ENCODE data around the gene ACTL10.
A peak's percentile ranks its signal among the peaks of the same experiment; 100 is the strongest.

Gene ACTL10

DNA sequence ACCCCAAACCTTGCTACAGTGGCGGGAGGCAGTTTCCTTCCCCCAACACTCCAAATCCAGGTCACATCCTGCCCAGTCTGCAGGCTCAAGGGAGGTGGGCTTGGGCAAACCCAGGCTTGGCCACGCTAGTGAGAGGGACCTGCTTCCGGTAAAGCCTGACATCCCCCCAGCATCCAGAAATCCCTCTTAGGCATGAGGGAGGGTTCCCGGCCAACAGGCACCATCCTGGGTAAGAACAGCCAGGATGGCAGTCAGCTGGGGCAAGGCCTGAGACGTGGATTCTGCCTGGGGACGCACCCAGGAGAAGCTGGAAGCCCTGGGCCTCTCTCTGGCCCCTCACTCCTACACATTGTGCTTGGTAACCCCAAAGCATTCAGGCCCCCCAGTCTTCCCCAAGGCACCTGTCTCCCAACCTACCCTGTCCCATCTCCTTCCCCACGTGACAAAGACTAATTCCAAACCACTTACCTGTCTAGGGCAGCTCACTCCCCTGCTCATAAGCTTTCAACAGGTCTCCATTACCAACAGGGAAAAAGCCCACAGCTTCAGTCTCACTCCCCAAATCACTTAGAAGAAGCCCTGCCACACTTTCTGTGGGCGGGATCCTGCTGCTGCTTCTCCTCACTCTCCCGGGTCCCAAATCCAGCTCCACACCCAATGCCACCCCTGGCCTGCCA is 2.5 kb upstream of the ACTL10 start:
- peak; percentile 52 for DNase-seq (ENCODE audit: low spot score)

- no peak for DNase-seq (ENCODE audit: low spot score)
Measured at GRCh38 chr20:33664762-33665144, 2.0 kb upstream of the ACTL10 start.

- peak; percentile 73 for DNase-seq (ENCODE audit: low spot score)
Measured at GRCh38 chr20:33667245-33667675, 517 bp downstream of the ACTL10 start.

GRCh38 chr20:33667676-33668465 is 1.1 kb downstream of the ACTL10 start:
- DNase-seq (ENCODE audit: low spot score): peak; percentile 99

DNA sequence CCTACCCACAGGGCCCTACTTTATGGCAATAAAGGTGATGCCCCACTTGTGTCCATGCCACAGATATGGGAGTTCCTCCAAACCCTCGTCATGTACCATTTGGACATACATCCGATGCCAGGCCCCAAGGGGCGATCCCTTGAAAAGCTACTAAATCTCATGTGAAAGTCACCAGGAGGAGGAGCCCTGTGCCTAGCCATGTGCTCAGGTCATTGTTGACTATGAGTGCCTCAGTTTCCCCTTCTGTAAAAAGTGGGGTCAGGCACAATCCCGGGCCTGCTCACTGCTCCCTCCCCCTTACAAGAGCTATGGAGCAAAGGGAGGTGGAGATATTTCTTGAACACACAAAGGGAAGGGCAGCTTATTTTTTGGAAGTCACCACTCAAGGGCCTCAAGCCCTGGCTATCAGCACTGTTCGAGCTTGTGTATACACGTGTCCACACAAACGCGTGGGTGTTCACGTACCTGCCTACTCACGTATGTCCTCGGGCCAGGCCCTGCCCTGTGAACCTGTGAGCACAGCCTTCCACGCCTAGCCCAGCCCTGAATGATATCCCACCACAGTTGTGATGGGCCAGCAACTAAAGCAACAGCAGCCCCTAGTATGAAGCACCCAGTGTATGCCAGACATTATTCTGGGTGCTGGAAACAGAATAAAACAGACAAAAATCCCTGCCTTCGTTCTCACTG is 1.9 kb downstream of the ACTL10 start:
- no peak for DNase-seq (ENCODE audit: low spot score)

DNA sequence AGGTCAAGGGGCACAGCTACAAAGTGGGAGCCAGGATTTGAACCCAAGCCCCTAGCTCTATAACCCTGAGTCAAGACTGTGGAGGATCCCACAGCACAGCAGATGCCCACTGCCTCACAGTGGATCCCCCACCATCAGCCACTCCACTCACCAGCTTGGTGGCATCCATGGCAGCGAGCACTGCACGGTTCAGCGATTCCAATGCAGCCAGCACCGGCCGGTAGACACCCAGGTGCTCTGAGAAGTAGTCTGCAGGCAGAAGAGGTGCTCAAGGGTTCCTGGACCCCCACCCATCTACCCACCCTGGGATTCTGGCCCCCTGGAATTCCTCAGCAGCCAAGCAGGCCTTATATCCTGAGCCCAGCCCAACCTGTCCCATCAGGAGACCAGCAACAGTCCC is 2.5 kb downstream of the ACTL10 start:
- no peak for DNase-seq (ENCODE audit: low spot score)

GRCh38 chr20:33669873-33670640 is 3.3 kb downstream of the ACTL10 start:
- no peak for DNase-seq (ENCODE audit: low spot score)

GRCh38 chr20:33670715-33671499 is 4.2 kb downstream of the ACTL10 start:
- no peak for DNase-seq (ENCODE audit: low spot score)

GRCh38 chr20:33671573-33672288 is 5.0 kb downstream of the ACTL10 start:
- DNase-seq (ENCODE audit: low spot score): no peak

- peak; percentile 67 for DNase-seq (ENCODE audit: low spot score)
Measured at GRCh38 chr20:33672426-33673113, 5.8 kb downstream of the ACTL10 start.

DNA sequence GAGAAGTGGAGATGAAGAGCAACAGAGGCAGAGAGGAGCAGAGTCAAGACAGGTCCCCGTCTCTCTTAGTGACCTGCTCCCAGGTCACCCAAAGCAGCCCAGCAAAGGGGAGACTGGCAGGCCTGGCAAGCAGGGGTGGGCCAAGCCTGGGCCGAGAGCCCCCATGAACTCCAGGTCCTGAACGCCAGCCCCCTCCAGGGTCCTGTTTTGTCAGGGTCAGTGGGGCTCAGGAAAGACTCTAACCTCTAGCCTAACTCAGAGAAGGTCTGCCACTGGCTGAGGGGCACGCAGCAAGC is 6.3 kb downstream of the ACTL10 start:
- DNase-seq (ENCODE audit: low spot score): no peak

DNA sequence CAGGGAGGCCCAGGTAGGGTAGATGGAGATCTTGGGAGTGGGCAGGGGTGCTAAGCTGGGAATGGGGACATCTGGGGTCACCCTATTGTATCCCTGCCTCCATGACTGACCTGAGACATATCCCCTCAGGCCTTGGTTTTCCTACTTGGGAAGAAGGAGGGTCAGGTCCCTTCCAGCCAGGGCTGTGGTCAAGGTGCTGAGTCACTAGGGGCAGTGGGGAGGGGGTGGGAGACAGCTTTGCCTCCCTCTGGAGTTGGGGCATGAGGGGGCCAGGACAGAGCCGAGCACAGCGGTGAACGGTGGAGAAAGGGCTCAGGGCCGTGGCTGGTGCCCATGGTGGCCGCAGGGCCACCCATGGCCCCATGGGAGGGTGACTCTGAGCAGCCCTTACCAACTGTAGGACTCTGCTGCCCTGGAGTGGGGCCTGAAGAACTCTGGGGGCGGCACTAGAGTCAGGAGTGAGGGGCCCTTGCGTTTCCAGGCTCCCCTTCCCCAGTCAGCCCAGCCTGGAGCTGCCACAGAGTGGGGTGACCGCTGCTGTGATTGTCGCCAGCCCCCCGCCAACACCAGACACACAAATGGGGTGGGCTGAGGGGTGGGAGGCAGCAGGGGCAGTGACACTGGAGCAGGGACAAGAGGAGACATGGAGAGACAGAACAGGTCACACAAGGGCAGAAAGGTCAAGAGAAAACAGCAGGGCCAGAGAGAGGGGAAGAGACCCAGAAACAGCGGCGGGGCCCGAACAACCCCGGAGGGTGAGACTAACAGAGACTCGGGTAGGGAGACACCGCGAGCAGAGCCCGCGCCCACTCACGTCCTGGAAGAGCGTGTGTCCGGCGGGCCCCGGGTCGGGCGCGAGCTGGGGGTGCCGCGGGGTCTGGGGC is 6.9 kb downstream of the ACTL10 start:
- DNase-seq (ENCODE audit: low spot score): peak; percentile 77

DNA sequence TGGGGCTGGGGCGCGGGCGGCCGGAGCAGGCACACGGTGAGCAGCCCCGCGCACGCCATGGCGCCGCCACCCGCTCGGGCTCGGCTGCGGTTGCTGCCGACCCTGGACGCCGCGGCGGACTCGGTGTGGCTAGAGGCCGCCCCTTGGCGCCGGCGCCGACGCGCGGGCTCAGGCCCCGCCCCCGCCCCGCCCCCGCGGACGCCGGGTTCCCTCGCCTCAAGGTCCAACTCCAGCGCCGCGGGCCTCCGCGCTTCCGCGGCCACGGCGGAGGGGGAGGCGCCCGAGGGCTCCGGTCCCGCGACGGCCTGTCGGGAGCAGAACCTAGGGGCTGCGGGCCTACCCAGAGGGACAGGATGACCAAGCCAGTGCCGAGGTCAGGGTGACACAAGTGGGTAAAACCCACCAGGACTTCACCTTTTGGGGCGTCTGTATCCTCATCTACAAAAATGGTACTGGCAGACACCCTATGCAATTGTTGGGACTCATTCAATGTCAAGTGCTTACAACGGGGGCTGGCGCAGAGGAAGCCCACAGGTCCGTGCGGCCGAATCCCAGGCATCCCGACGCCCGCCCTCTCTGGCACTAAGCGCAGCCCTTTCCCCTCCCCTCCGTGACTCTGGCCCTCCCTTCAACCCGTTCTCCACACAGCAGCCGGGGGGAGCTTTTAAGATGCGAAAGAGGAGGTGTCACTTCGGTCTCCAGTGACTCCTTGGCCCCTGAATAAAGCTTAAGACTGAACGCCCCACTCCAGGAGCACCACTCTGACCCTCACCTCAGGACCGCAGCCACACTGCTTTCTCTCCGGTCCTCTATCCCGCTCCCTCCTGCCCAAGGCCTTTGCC is 7.8 kb downstream of the ACTL10 start, which contains the start of gene NECAB3:
TSS of gene NECAB3 (minus strand) at position 135 of the 842 bp plus-strand sequence. CDS start at position 59, 76 bp downstream.
- DNase-seq (ENCODE audit: low spot score): peak; percentile 97

GRCh38 chr20:33675136-33675959 is 8.6 kb downstream of the ACTL10 start:
- DNase-seq (ENCODE audit: low spot score): no peak

DNA sequence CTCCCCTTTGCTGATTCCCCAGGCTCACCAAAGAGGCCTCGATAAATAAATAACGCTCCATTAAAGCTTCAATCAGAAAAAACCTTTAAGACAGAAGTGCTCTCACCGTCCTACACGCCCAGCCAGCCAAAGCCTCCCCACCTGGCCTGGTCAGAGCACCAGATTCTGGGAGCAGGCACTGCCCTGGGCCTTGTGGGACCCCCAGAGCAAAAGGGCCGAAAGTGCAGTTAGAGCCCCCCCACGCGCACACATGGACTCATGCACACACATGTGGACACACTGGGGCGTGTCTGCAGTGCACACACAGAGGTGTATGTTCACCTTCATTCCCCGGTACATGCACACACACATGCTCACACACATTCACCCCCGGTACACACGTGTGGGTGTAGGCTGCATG is 9.4 kb downstream of the ACTL10 start:
- DNase-seq (ENCODE audit: low spot score): no peak

DNA sequence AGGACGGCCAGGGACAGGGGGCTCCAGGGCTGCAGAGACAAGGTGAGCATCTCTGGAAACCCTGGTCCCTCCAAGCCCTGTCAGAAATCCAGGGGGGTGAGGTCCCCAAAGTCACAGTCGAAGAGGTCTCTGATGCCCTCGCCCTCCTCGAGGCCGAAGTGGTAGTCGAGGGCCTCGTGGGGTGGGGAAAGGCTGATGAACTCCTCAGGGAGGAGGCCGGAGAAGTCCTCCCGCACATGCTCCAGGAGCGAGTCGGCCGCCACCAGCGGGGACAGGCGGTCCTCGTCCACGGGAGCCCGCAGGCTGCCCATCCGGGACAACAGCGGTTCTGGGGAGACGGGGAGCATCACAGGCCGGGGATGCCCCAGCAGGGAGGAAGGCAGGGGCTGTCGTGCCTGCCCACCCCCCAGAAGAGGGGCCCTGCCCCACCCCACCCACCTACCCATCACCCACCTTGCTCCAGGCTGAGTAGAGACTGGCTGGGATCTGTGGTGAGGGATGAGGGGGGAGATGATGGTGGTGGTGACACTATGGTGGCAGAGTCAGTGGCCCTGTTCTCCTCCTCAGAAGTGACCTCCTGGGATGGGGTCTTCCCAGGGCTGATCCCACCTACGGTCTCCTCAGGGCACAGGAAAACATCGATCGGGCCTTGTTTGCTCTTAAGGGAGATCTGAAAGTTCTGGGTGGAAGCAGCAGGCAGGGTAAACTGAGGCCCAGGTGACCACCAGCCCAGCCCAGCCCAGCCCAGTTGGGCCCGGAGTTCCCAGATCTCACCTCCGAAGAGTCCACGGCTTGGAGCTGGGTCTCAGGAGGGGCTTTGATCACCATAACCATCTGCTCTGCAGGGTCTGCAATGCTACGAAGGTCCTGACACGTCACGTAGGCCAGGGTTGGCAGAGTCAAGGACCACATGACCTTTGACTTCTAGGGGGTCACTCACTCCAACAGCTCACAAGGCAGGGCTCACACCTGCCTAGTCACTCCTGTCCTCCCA is 10.2 kb downstream of the ACTL10 start:
- no peak for DNase-seq (ENCODE audit: low spot score)

Measured in HuH-7 (cell line).